Measurements from ENCODE around the gene ACOX3. TPM values are rescaled to one million over a fixed set of nuclear protein-coding genes. Genes with fewer than 3 reads are reported as not detected.

ACOX3 gene
- polyA plus RNA-seq, 3 donors = 3.8 to 16.8 (median 13.3) TPM

GRCh38 chr4:8348071-8348470, 92.5 kb downstream of the ACOX3 start:
- intact Hi-C loops (cut with micrococcal nuclease) = no loop called here
- no peak overlapping the region for H3K4me3 Mint-ChIP-seq
- H3K27ac Mint-ChIP-seq = peak overlapping the region in 1 of 7 donors; percentile 54

GRCh38 chr4:8347660-8348059, 92.9 kb downstream of the ACOX3 start:
- no peak for DNase-seq
- H3K4me1 ChIP-seq (ENCODE audit: control insufficient read depth in 1 of 2, insufficient read depth in 2 of 2, low read length in 2 of 2) = peaks cover 4 to 6% of the 10 kb centered on the region in 2 donors

More at GRCh38 chr4:8348071-8348470, 92.5 kb downstream of the ACOX3 start:
- no peaks in the 10 kb centered on the region for H3K36me3 Mint-ChIP-seq
- peaks cover 0 to 2% of the 10 kb centered on the region in 2 donors for H3K9me3 ChIP-seq (replicated peaks in 1 of 2; ENCODE audit: control insufficient read depth in 1 of 2, insufficient read depth in 1 of 2, low read length in 2 of 2)
- no peak for DNase-seq
- H3K4me2 ChIP-seq (replicated peaks; ENCODE audit: extremely low read depth, low read length, poor library complexity, severe bottlenecking) = no peak overlapping the region
- no peak overlapping the region for H3K27ac ChIP-seq (ENCODE audit: low read depth in 1 of 2, low read length in 2 of 2)
- peaks cover 2 to 6% (median 2%) of the 10 kb centered on the region in 3 donors for H3K27me3 Mint-ChIP-seq (ENCODE audit: low read depth in 3 of 3)
- no peak overlapping the region for H3K4me3 ChIP-seq (replicated peaks in 1 of 3; ENCODE audit: low read depth in 2 of 3, low read length in 3 of 3)
- no peak overlapping the region for H3K9ac ChIP-seq (ENCODE audit: insufficient read depth, low read length, poor library complexity, severe bottlenecking)
- peaks cover 4 to 6% of the 10 kb centered on the region in 2 donors for H3K4me1 ChIP-seq (ENCODE audit: control insufficient read depth in 1 of 2, insufficient read depth in 2 of 2, low read length in 2 of 2)
- TF ChIP-seq CTCF (IDR thresholded peaks at IDR 0.05) = no peak
- no peaks in the 10 kb centered on the region for H3K36me3 ChIP-seq (replicated peaks in 1 of 2; ENCODE audit: control insufficient read depth in 1 of 2, insufficient read depth in 2 of 2, low read length in 2 of 2)
- no peaks in the 10 kb centered on the region for H4K20me1 ChIP-seq (ENCODE audit: insufficient read depth, low read length)
- H3K79me2 ChIP-seq (ENCODE audit: insufficient read depth, low read length) = no peaks in the 10 kb centered on the region
- H3K4me1 Mint-ChIP-seq = peaks cover 6% of the 10 kb centered on the region
- peaks cover 0 to 3% (median 0%) of the 10 kb centered on the region in 7 donors for H3K9me3 Mint-ChIP-seq
- H3K27me3 ChIP-seq (ENCODE audit: control insufficient read depth in 2 of 2, insufficient read depth in 2 of 2, low read length in 2 of 2) = no peaks in the 10 kb centered on the region
- no peak overlapping the region for H2AFZ ChIP-seq (ENCODE audit: insufficient read depth, low read depth, low read length, poor library complexity, severe bottlenecking)
- WGBS (ENCODE audit: insufficient coverage) = 0% methylated on average over 3 of the region's 6 CpGs

More at GRCh38 chr4:8347660-8348059, 92.9 kb downstream of the ACOX3 start:
- H2AFZ ChIP-seq (ENCODE audit: insufficient read depth, low read depth, low read length, poor library complexity, severe bottlenecking) = no peak overlapping the region
- H3K4me3 ChIP-seq (replicated peaks in 1 of 3; ENCODE audit: low read depth in 2 of 3, low read length in 3 of 3) = no peak overlapping the region
- H3K36me3 Mint-ChIP-seq = no peaks in the 10 kb centered on the region
- no peaks in the 10 kb centered on the region for H3K27me3 ChIP-seq (ENCODE audit: control insufficient read depth in 2 of 2, insufficient read depth in 2 of 2, low read length in 2 of 2)
- peaks cover 6% of the 10 kb centered on the region for H3K4me1 Mint-ChIP-seq
- 93% methylated on average over 5 of the region's 7 CpGs for WGBS (ENCODE audit: insufficient coverage)
- H3K27ac ChIP-seq (ENCODE audit: low read depth in 1 of 2, low read length in 2 of 2) = no peak overlapping the region
- TF ChIP-seq CTCF (IDR thresholded peaks at IDR 0.05) = no peak
- H4K20me1 ChIP-seq (ENCODE audit: insufficient read depth, low read length) = no peaks in the 10 kb centered on the region
- peaks cover 0 to 2% (median 0%) of the 10 kb centered on the region in 7 donors for H3K9me3 Mint-ChIP-seq
- H3K4me3 Mint-ChIP-seq = no peak overlapping the region
- H3K9me3 ChIP-seq (replicated peaks in 1 of 2; ENCODE audit: control insufficient read depth in 1 of 2, insufficient read depth in 1 of 2, low read length in 2 of 2) = no peaks in the 10 kb centered on the region
- H3K27me3 Mint-ChIP-seq (ENCODE audit: low read depth in 3 of 3) = peaks cover 2 to 6% (median 2%) of the 10 kb centered on the region in 3 donors
- H3K36me3 ChIP-seq (replicated peaks in 1 of 2; ENCODE audit: control insufficient read depth in 1 of 2, insufficient read depth in 2 of 2, low read length in 2 of 2) = no peaks in the 10 kb centered on the region
- H3K27ac Mint-ChIP-seq = peak overlapping the region in 1 of 7 donors; percentile 54
- H3K79me2 ChIP-seq (ENCODE audit: insufficient read depth, low read length) = no peaks in the 10 kb centered on the region
- no peak overlapping the region for H3K9ac ChIP-seq (ENCODE audit: insufficient read depth, low read length, poor library complexity, severe bottlenecking)
- H3K4me2 ChIP-seq (replicated peaks; ENCODE audit: extremely low read depth, low read length, poor library complexity, severe bottlenecking) = no peak overlapping the region
- intact Hi-C loops (cut with micrococcal nuclease) = no loop called here
